Nephron progenitor cell (in vitro differentiated cells): ENCODE measurements around the gene RBM38.

ENCODE experiments used
- DNase-seq: peaks from one replicate; pipeline ENCODE4 v3.0.0; 2021
- H3K27ac Mint-ChIP-seq: 2 replicates; pipeline ENCODE4 v1.8.0; 2021; ENCODE audit warnings: mild to moderate bottlenecking, moderate library complexity, mixed read lengths
- H3K27me3 Mint-ChIP-seq: 2 replicates; pipeline ENCODE4 v1.8.0; 2021; ENCODE audit warnings: mild to moderate bottlenecking, low read depth, mixed read lengths; ENCODE audit not compliant: poor library complexity
- H3K36me3 Mint-ChIP-seq: 2 replicates; pipeline ENCODE4 v1.8.0; 2021; ENCODE audit warnings: low read depth, mixed read lengths
- H3K4me1 Mint-ChIP-seq: 2 replicates; pipeline ENCODE4 v1.8.0; 2021; ENCODE audit warnings: mixed read lengths
- H3K4me3 Mint-ChIP-seq: 2 replicates; pipeline ENCODE4 v1.8.0; 2021; ENCODE audit warnings: mild to moderate bottlenecking, moderate library complexity, mixed read lengths
- H3K9me3 Mint-ChIP-seq: 2 replicates; pipeline ENCODE4 v1.8.0; 2021; ENCODE audit warnings: mild to moderate bottlenecking, moderate library complexity, mixed read lengths
- TF ChIP-seq, protein P1 (sequence below): fragments of 200-600 bp; sonication (generic); IDR thresholded peaks from 2 replicates; pipeline ENCODE4 v1.5.0; 2021; ENCODE audit warnings: antibody characterized with exemption

Gene RBM38

DNA sequence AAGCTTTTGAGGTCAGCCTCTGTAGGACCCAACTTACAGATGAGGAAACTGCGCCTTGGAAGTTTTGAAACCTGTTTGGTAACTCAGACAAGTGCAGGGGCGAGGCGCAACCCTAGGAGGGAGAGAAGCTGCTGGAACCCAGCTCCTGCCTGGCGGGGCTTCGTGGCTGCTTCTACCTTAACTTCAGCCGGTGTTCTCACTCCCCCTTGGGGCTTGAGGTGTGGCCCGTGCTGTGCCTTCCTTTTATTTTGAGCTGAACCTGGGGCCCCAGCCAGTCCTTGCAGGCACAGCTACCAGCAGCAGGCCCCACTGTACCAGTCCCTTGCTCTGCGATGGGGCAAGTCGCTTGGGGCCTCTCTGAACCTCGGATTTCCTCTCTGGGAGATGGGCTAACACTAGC is 12.0 kb downstream of the RBM38 start:
- Mint-ChIP-seq H3K27ac (no peak overlapping the region), H3K4me3 (no peak overlapping the region), H3K36me3 (peaks cover 60% of the 10 kb centered on the region), H3K4me1 (peaks cover 59% of the 10 kb centered on the region), H3K27me3 (no peaks in the 10 kb centered on the region), H3K9me3 (no peaks in the 10 kb centered on the region)
- DNase-seq: no peak
- TF ChIP-seq, protein P1, sequence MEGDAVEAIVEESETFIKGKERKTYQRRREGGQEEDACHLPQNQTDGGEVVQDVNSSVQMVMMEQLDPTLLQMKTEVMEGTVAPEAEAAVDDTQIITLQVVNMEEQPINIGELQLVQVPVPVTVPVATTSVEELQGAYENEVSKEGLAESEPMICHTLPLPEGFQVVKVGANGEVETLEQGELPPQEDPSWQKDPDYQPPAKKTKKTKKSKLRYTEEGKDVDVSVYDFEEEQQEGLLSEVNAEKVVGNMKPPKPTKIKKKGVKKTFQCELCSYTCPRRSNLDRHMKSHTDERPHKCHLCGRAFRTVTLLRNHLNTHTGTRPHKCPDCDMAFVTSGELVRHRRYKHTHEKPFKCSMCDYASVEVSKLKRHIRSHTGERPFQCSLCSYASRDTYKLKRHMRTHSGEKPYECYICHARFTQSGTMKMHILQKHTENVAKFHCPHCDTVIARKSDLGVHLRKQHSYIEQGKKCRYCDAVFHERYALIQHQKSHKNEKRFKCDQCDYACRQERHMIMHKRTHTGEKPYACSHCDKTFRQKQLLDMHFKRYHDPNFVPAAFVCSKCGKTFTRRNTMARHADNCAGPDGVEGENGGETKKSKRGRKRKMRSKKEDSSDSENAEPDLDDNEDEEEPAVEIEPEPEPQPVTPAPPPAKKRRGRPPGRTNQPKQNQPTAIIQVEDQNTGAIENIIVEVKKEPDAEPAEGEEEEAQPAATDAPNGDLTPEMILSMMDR: no peak

DNA sequence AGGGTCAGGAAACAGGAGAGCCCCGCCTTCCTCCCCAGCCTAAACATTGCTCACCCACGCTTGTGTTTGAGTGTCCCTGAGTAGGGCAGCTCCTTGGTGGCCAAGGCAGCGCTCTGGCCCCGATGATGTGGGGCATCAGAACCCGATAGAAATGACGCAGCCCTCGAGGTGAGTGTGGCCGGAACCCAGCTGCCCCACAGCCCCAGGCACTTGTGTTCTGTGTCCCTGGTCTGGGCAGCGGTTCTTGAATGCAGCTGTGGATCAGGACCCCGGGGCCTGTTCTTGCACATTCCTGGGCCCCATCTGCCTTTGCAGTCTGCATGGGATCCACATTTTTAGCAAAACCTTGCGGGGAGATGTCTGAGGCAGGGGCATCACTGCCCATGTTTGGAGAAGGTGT is 12.8 kb downstream of the RBM38 start:
- H3K4me1 Mint-ChIP-seq: peaks cover 61% of the 10 kb centered on the region
- TF ChIP-seq, protein P1: no peak
- no peak for DNase-seq
- H3K36me3 Mint-ChIP-seq: peaks cover 62% of the 10 kb centered on the region
- H3K9me3 Mint-ChIP-seq: no peaks in the 10 kb centered on the region
- H3K4me3 Mint-ChIP-seq: no peak overlapping the region
- no peak overlapping the region for H3K27ac Mint-ChIP-seq
- no peaks in the 10 kb centered on the region for H3K27me3 Mint-ChIP-seq

GRCh38 chr20:57404419-57405072 is 13.3 kb downstream of the RBM38 start:
- TF ChIP-seq, protein P1: no peak
- Mint-ChIP-seq H3K27ac (no peak overlapping the region), H3K36me3 (peaks cover 62% of the 10 kb centered on the region), H3K4me1 (peaks cover 61% of the 10 kb centered on the region), H3K4me3 (no peak overlapping the region), H3K27me3 (no peaks in the 10 kb centered on the region), H3K9me3 (no peaks in the 10 kb centered on the region)
- no peak for DNase-seq

DNA sequence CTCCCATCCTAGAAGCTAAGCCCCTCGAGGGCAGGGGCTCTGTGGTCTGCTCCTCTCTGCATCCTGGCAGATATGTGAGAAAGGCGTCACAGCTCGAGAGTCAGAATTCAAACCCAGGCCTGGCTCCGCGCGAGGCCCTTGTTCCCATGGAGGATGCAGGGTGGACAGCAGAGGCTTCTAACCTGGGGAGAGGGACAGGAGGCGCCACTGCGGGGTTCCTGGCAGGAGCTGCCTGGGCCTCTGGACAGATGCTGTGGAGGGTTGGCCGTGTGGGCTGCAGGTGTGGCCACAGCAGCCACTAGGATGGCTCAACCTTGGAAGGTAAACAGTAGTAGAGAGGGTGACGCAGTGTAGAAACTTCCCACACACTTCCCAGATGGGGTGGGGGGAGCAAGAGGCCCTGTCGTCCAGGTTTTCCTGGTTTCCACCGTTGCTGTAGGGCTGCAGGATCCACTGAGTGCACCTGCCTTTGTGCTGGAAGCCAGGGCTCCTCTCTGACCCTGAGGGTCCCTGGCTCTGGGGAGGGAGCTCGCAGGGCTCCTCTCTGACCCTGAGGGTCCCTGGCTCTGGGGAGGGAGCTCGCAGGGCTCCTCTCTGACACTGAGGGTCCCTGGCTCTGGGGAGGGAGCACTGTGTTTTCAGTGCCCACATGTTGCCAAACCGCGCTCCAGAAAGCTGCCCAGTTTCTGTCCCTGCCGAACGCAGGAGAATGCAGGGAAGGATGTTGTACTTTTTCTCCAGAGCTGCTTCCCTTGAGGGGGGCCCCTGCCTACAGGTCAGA is 14.2 kb downstream of the RBM38 start:
- no peak for DNase-seq
- peaks cover 64% of the 10 kb centered on the region for H3K4me1 Mint-ChIP-seq
- no peak overlapping the region for H3K27ac Mint-ChIP-seq
- no peak overlapping the region for H3K4me3 Mint-ChIP-seq
- TF ChIP-seq, protein P1: no peak
- H3K27me3 Mint-ChIP-seq: no peaks in the 10 kb centered on the region
- H3K9me3 Mint-ChIP-seq: no peaks in the 10 kb centered on the region
- H3K36me3 Mint-ChIP-seq: peaks cover 62% of the 10 kb centered on the region

- Mint-ChIP-seq H3K27me3 (no peaks in the 10 kb centered on the region), H3K4me1 (peaks cover 63% of the 10 kb centered on the region), H3K36me3 (peaks cover 50% of the 10 kb centered on the region), H3K27ac (no peak overlapping the region), H3K4me3 (peak overlapping the region; percentile 30), H3K9me3 (no peaks in the 10 kb centered on the region)
- DNase-seq: no peak
- TF ChIP-seq, protein P1: no peak
Observed at GRCh38 chr20:57407541-57407956, 16.4 kb downstream of the RBM38 start.
